WI38 (cell line): ENCODE data around the gene C1QTNF6.

Source experiments
- H3K4me3 ChIP-seq: 2 replicates; pipeline ENCODE4 v1.5.1; 2011; ENCODE audit warnings: low read depth, mild to moderate bottlenecking, control low read depth, low read length
- TF ChIP-seq, protein P1 (sequence below): IDR thresholded peaks from 2 replicates; pipeline ENCODE4 v1.5.1; 2012; ENCODE audit warnings: low read depth, mild to moderate bottlenecking, control low read depth, low read length

Gene C1QTNF6

DNA sequence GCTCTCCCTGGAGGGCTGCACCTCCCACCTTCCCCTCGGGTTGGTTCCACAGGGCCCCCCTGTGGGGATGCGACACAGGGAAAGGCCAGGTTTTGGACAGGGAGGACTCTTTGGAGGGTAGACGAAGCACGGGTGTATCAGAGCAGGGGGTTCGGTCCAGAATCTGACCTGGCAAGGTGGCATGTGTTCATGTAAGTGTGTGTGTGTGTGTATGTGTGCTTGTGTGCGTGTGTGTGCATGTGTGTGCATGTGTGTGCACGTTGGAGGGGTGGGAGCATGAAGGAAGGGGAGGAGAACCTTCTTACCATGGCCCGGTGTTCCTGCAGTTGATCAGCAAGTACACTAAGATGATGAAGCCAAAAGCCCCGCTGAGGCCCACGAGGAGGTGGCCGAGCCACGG, 53.0 kb downstream of the C1QTNF6 start:
- TF ChIP-seq, protein P1, sequence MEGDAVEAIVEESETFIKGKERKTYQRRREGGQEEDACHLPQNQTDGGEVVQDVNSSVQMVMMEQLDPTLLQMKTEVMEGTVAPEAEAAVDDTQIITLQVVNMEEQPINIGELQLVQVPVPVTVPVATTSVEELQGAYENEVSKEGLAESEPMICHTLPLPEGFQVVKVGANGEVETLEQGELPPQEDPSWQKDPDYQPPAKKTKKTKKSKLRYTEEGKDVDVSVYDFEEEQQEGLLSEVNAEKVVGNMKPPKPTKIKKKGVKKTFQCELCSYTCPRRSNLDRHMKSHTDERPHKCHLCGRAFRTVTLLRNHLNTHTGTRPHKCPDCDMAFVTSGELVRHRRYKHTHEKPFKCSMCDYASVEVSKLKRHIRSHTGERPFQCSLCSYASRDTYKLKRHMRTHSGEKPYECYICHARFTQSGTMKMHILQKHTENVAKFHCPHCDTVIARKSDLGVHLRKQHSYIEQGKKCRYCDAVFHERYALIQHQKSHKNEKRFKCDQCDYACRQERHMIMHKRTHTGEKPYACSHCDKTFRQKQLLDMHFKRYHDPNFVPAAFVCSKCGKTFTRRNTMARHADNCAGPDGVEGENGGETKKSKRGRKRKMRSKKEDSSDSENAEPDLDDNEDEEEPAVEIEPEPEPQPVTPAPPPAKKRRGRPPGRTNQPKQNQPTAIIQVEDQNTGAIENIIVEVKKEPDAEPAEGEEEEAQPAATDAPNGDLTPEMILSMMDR: no peak
- H3K4me3 ChIP-seq: no peak overlapping the region

GRCh38 chr22:37133304-37134018, 54.6 kb downstream of the C1QTNF6 start:
- TF ChIP-seq, protein P1: no peak

GRCh38 chr22:37132773-37133172, 55.3 kb downstream of the C1QTNF6 start:
- no peak overlapping the region for H3K4me3 ChIP-seq
- TF ChIP-seq, protein P1: no peak

More at GRCh38 chr22:37133304-37134018, 54.6 kb downstream of the C1QTNF6 start:
- no peak overlapping the region for H3K4me3 ChIP-seq
